H9 (cell line): ENCODE data around the gene ICE2. TPM values are rescaled to one million over a fixed set of nuclear protein-coding genes. Genes with fewer than 3 reads are reported as not detected.

Source experiments
- DNase-seq: peaks from one replicate; pipeline ENCODE4 v3.0.0-alpha.2; 2017
- H2AFZ ChIP-seq: one replicate; pipeline ENCODE4 v1.6.1; 2013; ENCODE audit warnings: mild to moderate bottlenecking, low read length, control low read depth, moderate library complexity
- H2AK5ac ChIP-seq: 2 replicates; pipeline ENCODE4 v1.6.1; 2013; ENCODE audit warnings: low read length, control low read depth, mixed read lengths; ENCODE audit not compliant: insufficient read length
- H2BK120ac ChIP-seq: one replicate; pipeline ENCODE4 v1.6.1; 2013; ENCODE audit warnings: low read depth, mild to moderate bottlenecking, low read length, control low read depth, inconsistent platforms; ENCODE audit not compliant: poor library complexity, severe bottlenecking
- H2BK12ac ChIP-seq: 2 replicates; pipeline ENCODE4 v1.6.1; 2013; ENCODE audit warnings: low read length, control low read depth, mixed read lengths, low read depth; ENCODE audit not compliant: insufficient read length
- H2BK15ac ChIP-seq: 2 replicates; pipeline ENCODE4 v1.6.1; 2013; ENCODE audit warnings: low read depth, low read length, control low read depth
- H2BK20ac ChIP-seq: one replicate; pipeline ENCODE4 v1.6.1; 2013; ENCODE audit warnings: low read depth, mild to moderate bottlenecking, low read length, control low read depth, inconsistent platforms; ENCODE audit not compliant: poor library complexity, severe bottlenecking
- H2BK5ac ChIP-seq: 2 replicates; pipeline ENCODE4 v1.6.1; 2013; ENCODE audit warnings: low read length, control low read depth, mixed read lengths; ENCODE audit not compliant: insufficient read length
- H3K14ac ChIP-seq: 2 replicates; pipeline ENCODE4 v1.6.1; 2013; ENCODE audit warnings: low read length, control low read depth; ENCODE audit not compliant: insufficient read depth
- H3K18ac ChIP-seq: 2 replicates; pipeline ENCODE4 v1.6.1; 2013; ENCODE audit warnings: low read depth, mild to moderate bottlenecking, mixed read lengths, low read length, control low read depth; ENCODE audit not compliant: insufficient read length
- H3K23ac ChIP-seq: 2 replicates; pipeline ENCODE4 v1.6.1; 2013; ENCODE audit warnings: low read length, control low read depth, mixed read lengths, low read depth; ENCODE audit not compliant: insufficient read length
- H3K23me2 ChIP-seq: 2 replicates; pipeline ENCODE4 v1.6.1; 2013; ENCODE audit warnings: low read depth, mild to moderate bottlenecking, mixed read lengths, low read length, control low read depth; ENCODE audit not compliant: insufficient read length, poor library complexity, severe bottlenecking
- H3K27ac ChIP-seq: 2 replicates; pipeline ENCODE4 v1.5.1; 2013; ENCODE audit warnings: low read length, control low read depth, mixed read lengths, low read depth; ENCODE audit not compliant: insufficient read length
- H3K27me3 ChIP-seq: 2 replicates; pipeline ENCODE4 v1.6.1; 2013; ENCODE audit warnings: low read length, control low read depth, inconsistent platforms; ENCODE audit not compliant: insufficient read depth
- H3K4ac ChIP-seq: 2 replicates; pipeline ENCODE4 v1.6.1; 2013; ENCODE audit warnings: low read depth, mild to moderate bottlenecking, control low read depth, inconsistent platforms, low read length, moderate library complexity
- H3K4me1 ChIP-seq: 2 replicates; pipeline ENCODE4 v1.6.1; 2013; ENCODE audit warnings: low read length, control low read depth, inconsistent platforms; ENCODE audit not compliant: insufficient read depth
- H3K4me2 ChIP-seq: 2 replicates; pipeline ENCODE4 v1.6.1; 2013; ENCODE audit warnings: low read length, control low read depth, mixed read lengths; ENCODE audit not compliant: insufficient read length, insufficient read depth
- H3K56ac ChIP-seq: 2 replicates; pipeline ENCODE4 v1.6.1; 2013; ENCODE audit warnings: low read depth, mild to moderate bottlenecking, mixed read lengths, low read length, control low read depth; ENCODE audit not compliant: insufficient read length
- H3K79me1 ChIP-seq: 2 replicates; pipeline ENCODE4 v1.6.1; 2013; ENCODE audit warnings: low read depth, mild to moderate bottlenecking, moderate library complexity, low read length, control low read depth, inconsistent platforms; ENCODE audit not compliant: insufficient read depth, poor library complexity, severe bottlenecking
- H3K79me2 ChIP-seq: 2 replicates; pipeline ENCODE4 v1.6.1; 2013; ENCODE audit warnings: low read length, control low read depth, inconsistent platforms; ENCODE audit not compliant: insufficient read depth
- H3K9ac ChIP-seq: 2 replicates; pipeline ENCODE4 v1.6.1; 2013; ENCODE audit warnings: low read length, control low read depth, mixed read lengths; ENCODE audit not compliant: insufficient read length; ENCODE audit errors: extremely low read depth
- H3K9me3 ChIP-seq: one replicate; pipeline ENCODE4 v1.6.1; 2013; ENCODE audit warnings: low read depth, low read length, inconsistent platforms; ENCODE audit not compliant: control insufficient read depth
- H3T11ph ChIP-seq: one replicate; pipeline ENCODE4 v1.6.1; 2013; ENCODE audit warnings: mild to moderate bottlenecking, low read length, control low read depth, inconsistent platforms
- H4K20me1 ChIP-seq: one replicate; pipeline ENCODE4 v1.6.1; 2013; ENCODE audit not compliant: control insufficient read depth, insufficient read length, insufficient read depth
- H4K5ac ChIP-seq: 2 replicates; pipeline ENCODE4 v1.6.1; 2013; ENCODE audit warnings: low read depth, mild to moderate bottlenecking, mixed read lengths, low read length, control low read depth; ENCODE audit not compliant: insufficient read length
- H4K8ac ChIP-seq: replicated peaks from 2 replicates; pipeline ENCODE4 v1.6.1; 2013; ENCODE audit warnings: low read length, control low read depth, mixed read lengths, low read depth; ENCODE audit not compliant: insufficient read length
- H4K91ac ChIP-seq: 2 replicates; pipeline ENCODE4 v1.6.1; 2013; ENCODE audit warnings: low read depth, mild to moderate bottlenecking, moderate library complexity, mixed read lengths, low read length, control low read depth; ENCODE audit not compliant: insufficient read length
- H3K27ac Mint-ChIP-seq, 3 experiments: 2 replicates in 2 of 3; 3 replicates in 1 of 3; pipeline ENCODE4 v1.8.0; 2020 to 2021; ENCODE audit warnings: mixed read lengths in 3 of 3, mild to moderate bottlenecking in 1 of 3, moderate library complexity in 1 of 3
- H3K27me3 Mint-ChIP-seq: 2 replicates; pipeline ENCODE4 v1.8.0; 2021; ENCODE audit warnings: low read depth, mild to moderate bottlenecking, moderate library complexity, mixed read lengths
- H3K36me3 Mint-ChIP-seq, 3 experiments: 2 replicates in 2 of 3; 3 replicates in 1 of 3; pipeline ENCODE4 v1.8.0; 2020 to 2021; ENCODE audit warnings: low read depth in 3 of 3, mixed read lengths in 3 of 3; ENCODE audit not compliant: insufficient read depth in 1 of 3
- H3K4me1 Mint-ChIP-seq, 2 experiments: 2 replicates each; pipeline ENCODE4 v1.8.0; 2020; ENCODE audit warnings: mixed read lengths in 2 of 2
- H3K4me3 Mint-ChIP-seq, 2 experiments: 2 replicates in 1 of 2; 3 replicates in 1 of 2; pipeline ENCODE4 v1.8.0; 2020 to 2021; ENCODE audit warnings: mild to moderate bottlenecking in 2 of 2, mixed read lengths in 2 of 2, moderate library complexity in 1 of 2
- H3K9me3 Mint-ChIP-seq, 2 experiments: 2 replicates in 1 of 2; 3 replicates in 1 of 2; pipeline ENCODE4 v1.8.0; 2020; ENCODE audit warnings: mild to moderate bottlenecking in 2 of 2, mixed read lengths in 2 of 2, moderate library complexity in 1 of 2
- CTCF ChIP-seq: fragments of 200-600 bp; sonication (generic); conservative IDR thresholded peaks from 3 replicates; pipeline ENCODE4 v1.8.0; 2021; ENCODE audit warnings: antibody characterized with exemption, mild to moderate bottlenecking
- WGBS: extraction: QIAGEN DNeasy Blood & Tissue Kit; methylation state at CpG from one replicate; pipeline ENCODE4 v1.1.7; 2013; ENCODE audit warnings: missing lambda C conversion rate, low lambda C conversion rate, mixed read lengths; ENCODE audit not compliant: insufficient read length; ENCODE audit errors: extremely low coverage; 5-methylcytosine and 5-hydroxymethylcytosine counted together
- total RNA-seq: library from RNA; stranded (reverse); gene quantifications from 2 replicates; pipeline ENCODE4 v1.2.1, GENCODE V29; 2021

Gene ICE2
- total RNA-seq, 1 experiment from 2014 or later = 76.3 TPM

GRCh38 chr15:60406513-60407414, 72.2 kb downstream of the ICE2 start:
- H3K14ac ChIP-seq = no peak overlapping the region
- H2AFZ ChIP-seq = no peak overlapping the region
- no peak overlapping the region for H4K91ac ChIP-seq
- H3K18ac ChIP-seq = no peak overlapping the region
- no peak overlapping the region for H4K5ac ChIP-seq
- H3K27me3 ChIP-seq = no peaks in the 10 kb centered on the region
- H3K23ac ChIP-seq = no peak overlapping the region
- H2BK15ac ChIP-seq = no peak overlapping the region
- H3K4ac ChIP-seq = no peak overlapping the region
- no peak overlapping the region for H3K4me2 ChIP-seq
- H3K27ac ChIP-seq = no peak overlapping the region
- H3K56ac ChIP-seq = no peak overlapping the region
- H3K27ac Mint-ChIP-seq = no peak overlapping the region
- no peak overlapping the region for H2BK5ac ChIP-seq
- no peaks in the 10 kb centered on the region for H4K20me1 ChIP-seq
- H3T11ph ChIP-seq = no peak overlapping the region
- no peak overlapping the region for H3K4me3 Mint-ChIP-seq
- no peak for DNase-seq
- H2AK5ac ChIP-seq = no peak overlapping the region
- no peaks in the 10 kb centered on the region for H3K79me2 ChIP-seq
- no peak overlapping the region for H4K8ac ChIP-seq
- H2BK12ac ChIP-seq = no peak overlapping the region
- H3K9me3 Mint-ChIP-seq = no peaks in the 10 kb centered on the region
- H3K36me3 Mint-ChIP-seq = no peaks in the 10 kb centered on the region
- H3K9me3 ChIP-seq = no peaks in the 10 kb centered on the region
- TF ChIP-seq CTCF = no peak
- H3K27me3 Mint-ChIP-seq = no peaks in the 10 kb centered on the region; the same call in 1 of the 2 replicates
- H2BK120ac ChIP-seq = no peak overlapping the region
- no peak overlapping the region for H2BK20ac ChIP-seq
- H3K23me2 ChIP-seq = no peaks in the 10 kb centered on the region
- H3K4me1 Mint-ChIP-seq = peaks cover 5 to 9% of the 10 kb centered on the region in 2 experiments
- no peaks in the 10 kb centered on the region for H3K79me1 ChIP-seq
- no peaks in the 10 kb centered on the region for H3K4me1 ChIP-seq
- H3K9ac ChIP-seq = no peak overlapping the region
- no CpG with 5 or more reads among the region's 2 CpGs for WGBS
